ENCODE results near the gene TSPAN33.
"Not testable (repeated sequence)": the region's sequence is repeated elsewhere in the genome, so short reads cannot be mapped to it uniquely, and the experiment has no call there.

TSPAN33 gene

DNA sequence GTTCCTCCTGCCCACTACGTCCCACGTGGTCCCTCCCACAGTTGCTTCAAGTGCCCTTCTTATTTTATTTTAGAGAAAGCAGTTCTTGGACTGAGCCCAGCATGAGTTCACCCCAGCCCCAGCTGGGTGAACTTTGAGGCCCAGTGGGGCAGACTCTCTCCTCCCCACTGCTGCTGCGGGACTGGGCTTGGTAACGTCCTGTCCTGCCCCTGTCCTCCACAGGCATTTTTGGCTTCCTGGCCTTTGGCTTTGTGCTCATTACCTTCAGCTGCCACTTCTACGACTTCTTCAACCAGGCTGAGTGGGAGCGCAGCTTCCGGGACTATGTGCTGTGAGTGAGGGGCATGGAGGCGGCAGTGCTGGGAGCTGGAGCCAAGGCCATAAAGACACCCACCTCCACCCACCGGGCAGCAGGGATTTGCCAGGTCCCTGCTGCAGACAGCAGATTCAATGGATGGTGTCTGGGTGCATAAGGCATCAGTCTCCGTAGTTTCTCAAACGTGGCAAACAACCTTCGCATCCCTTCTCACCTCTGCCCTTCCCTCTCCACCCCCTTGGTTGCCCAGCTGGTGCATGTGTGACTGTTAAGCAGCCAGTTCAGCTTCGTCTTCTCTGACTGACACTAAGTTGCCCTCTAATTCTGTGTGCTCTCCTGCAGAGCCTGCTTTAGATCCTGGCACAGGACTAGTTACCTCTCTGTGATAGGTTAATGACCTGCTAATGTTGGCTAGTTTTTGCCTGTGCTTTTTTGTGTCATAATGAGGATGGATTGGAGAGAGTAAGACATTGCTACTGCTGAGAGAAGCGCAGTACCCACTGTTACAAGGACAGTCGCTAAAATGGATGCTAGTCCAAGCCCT is 64.8 kb downstream of the TSPAN33 start:
- no peak for DNase-seq (ENCODE audit: low spot score)

DNA sequence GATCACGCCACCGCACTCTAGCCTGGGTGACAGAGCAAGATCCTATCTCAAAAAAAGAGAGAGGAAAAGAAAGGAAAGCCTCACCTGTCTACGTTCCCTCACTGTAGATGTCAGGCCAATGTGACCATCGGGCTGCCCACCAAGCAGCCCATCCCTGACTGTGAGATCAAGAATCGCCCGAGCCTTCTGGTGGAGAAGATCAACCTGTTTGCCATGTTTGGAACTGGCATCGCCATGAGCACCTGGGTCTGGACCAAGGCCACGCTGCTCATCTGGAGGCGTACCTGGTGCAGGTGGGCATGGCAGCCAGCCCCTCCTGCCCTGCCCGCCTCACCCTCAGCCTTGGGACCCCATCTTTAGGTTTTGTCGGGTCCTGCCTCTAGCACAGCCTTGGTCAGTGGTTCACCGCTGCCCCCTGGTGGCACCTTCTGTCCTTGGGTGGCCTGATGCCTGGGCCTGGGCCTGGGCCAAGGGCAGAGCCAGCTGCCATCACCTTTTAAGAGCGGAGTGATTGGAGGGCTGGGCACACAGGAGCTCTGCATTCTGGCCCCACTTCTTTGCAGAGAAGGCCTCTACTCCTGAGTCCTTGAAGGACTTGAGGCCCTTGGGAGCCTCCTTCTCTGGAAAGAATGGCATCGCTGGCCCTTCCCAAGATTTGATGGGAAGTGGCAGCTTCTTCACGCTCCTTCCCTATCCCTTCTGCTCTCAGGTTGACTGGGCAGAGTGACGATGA is 65.9 kb downstream of the TSPAN33 start:
- peak; percentile 17 for DNase-seq (ENCODE audit: low spot score)

DNA sequence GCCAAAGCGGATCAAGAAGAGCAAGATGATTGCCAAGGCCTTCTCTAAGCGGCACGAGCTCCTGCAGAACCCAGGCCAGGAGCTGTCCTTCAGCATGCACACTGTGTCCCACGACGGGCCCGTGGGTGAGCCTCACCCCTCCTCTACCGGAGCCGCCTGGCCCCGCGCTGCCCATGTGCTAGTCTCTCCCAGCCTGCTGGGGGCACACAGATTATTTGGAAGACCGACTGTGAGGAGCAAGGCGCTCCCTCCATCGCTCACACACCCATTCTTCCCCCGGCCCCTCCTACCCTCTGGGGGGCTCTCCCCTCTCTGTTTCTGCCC is 66.4 kb downstream of the TSPAN33 start:
- DNase-seq (ENCODE audit: low spot score), result no peak

DNA sequence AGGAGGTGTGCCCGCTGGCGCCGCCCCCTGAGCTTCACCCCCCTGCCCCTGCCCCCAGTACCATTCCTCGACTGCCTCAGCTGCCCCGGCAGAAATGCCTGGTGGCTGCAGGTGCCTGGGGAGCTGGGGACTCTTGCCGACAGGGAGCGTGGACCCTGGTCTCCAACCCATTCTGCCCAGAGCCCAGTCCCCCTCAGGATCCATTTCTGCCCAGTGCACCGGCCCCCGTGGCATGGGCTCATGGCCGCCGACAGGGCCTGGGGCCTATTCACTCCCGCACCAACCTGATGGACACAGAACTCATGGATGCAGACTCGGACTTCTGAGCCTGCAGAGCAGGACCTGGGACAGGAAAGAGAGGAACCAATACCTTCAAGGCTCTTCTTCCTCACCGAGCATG is 67.6 kb downstream of the TSPAN33 start:
- DNase-seq (ENCODE audit: low spot score), result no peak

DNA sequence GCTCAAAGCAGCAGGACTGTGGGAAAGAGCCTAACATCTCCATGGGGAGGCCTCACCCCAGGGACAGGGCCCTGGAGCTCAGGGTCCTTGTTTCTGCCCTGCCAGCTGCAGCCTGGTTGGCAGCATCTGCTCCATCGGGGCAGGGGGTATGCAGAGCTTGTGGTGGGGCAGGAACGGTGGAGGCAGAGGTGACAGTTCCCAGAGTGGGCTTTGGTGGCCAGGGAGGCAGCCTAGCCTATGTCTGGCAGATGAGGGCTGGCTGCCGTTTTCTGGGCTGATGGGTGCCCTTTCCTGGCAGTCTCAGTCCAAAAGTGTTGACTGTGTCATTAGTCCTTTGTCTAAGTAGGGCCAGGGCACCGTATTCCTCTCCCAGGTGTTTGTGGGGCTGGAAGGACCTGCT is 68.1 kb downstream of the TSPAN33 start:
- DNase-seq (ENCODE audit: low spot score), result no peak

DNA sequence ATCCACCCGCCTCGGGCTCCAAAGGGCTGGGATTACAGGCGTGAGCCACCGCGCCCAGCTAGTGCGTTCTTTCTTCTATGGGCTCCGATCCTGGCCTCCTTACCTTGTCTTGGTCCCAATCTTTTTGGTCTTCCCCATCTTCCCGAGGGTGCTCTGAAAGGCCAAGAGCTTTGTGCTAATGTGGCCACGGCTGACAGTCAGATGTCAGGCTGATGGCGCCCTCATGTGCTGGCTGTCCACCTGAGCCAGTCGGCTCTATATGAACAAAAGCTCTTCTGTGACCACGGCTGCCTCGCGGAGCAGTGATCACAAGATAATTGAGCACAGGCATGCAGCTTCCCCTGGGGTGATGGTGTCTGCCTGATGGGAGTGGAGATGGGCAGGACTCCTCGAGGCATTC is 69.3 kb downstream of the TSPAN33 start:
- DNase-seq (ENCODE audit: low spot score), result no peak

DNA sequence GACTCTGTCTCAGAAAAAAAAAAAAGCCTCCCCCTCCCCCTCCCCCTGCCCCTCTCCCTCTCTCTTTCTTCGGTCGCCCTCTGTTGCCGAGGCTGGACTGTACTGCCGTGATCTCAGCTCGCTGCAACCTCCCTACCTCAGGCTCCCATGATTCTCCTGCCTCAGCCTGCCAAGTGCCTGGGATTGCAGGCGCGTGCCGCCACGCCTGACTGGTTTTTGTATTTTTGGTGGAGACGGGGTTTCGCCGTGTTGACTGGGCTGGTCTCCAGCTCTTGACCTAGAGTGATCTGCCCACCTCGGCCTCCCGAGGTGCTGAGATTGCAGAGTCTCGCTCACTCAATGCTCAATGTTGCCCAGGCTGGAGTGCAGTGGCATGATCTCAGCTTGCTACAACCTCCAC is 71.2 kb downstream of the TSPAN33 start:
- not testable (repeated sequence) for DNase-seq (ENCODE audit: low spot score)

DNA sequence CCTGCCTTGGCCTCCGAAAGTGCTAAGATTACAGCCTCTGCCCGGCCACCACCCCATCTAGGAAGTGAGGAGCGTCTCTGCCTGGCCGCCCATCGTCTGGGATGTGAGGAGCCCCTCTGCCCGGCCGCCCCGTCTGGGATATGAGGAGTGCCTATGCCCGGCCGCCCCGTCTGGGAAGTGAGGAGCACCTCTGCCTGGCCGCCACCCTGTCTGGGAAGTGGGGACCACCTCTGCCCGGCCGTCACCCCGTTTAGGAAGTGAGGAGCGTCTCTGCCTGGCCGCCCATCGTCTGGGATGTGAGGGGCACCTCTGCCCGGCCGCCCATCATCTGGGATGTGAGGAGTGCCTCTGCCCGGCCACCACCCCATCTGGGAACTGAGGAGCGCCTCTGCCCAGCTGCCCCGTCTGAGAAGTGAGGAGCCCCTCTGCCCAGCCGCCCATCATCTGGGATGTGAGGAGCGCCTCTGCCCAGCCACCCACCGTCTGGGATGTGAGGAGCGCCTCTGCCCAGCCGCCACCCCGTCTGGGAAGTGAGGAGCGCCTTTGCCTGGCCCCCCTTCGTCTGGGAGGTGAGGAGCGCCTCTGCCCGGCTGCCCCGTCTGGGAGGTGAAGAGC is 71.7 kb downstream of the TSPAN33 start:
- DNase-seq (ENCODE audit: low spot score), result not testable (repeated sequence)

DNA sequence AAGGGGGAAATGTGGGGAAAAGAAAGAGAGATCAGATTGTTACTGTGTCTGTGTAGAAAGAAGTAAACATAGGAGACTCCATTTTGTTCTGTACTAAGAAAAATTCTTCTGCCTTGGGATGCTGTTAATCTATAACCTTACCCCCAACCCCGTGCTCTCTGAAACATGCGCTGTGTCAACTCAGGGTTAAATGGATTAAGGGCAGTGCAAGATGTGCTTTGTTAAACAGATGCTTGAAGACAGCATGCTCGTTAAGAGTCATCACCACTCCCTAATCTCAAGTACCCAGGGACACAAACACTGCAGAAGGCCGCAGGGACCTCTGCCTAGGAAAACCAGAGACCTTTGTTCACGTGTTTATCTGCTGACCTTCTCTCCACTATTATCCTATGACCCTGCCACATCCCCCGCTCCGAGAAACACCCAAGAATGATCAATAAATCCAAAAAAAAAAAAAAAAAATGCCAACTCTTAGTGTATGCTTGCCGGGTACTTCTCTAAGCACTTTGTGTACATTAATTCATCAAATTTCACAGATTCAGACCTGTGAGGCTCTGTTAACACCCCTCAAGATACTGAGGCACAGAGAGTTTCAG is 72.4 kb downstream of the TSPAN33 start:
- not testable (repeated sequence) for DNase-seq (ENCODE audit: low spot score)

DNA sequence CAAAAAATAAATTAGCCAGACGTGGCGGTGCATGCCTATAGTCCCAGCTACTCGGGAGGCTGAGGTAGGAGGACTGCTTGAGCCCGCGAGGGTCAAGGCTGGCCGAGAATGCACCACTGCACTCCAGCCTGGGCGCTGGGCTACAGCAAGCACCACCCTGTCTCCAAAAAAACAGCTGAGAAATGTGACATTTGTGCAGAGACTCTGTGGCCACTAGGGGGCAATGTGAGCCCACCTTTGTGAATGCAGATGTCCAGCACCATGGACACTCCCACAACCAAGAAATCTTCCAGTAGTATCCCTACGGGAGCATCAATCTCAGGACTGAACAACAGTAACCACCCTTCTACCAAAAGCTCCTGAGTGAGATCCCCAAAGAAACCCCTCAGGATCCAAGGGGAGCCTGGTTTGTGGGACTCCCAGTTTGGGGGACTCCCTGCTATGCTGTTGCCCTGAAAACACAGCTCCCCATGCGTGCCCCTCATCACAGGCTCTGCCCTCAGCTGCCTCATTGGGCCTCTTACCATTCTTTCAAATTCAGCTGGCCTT is 74.1 kb downstream of the TSPAN33 start:
- DNase-seq (ENCODE audit: low spot score), result peak; percentile 79

DNA sequence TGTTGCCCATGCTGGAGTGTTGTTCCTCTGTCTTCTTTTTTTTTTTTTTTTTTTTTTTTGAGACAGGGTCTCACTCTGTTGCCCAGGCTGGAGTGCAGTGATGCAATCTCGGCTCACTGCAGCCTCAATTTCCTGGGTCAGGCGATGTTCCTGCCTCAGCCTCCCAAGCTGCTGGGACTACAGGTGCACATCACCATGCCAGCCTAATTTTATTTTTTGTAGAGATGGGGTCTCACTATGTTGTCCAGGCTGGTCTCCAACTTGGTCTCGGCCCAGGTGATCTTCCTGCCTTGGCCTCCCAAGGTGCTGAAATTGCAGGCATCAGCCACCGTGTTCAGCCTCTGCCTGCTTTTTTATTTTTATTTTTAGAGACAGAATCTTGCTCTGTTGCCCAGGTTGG is 74.7 kb downstream of the TSPAN33 start:
- DNase-seq (ENCODE audit: low spot score), result not testable (repeated sequence)

Measured in putamen (tissue), 1 donor.